ENCODE data around the gene SLC9A8. TPM values are rescaled to one million over a fixed set of nuclear protein-coding genes. Genes with fewer than 3 reads are reported as not detected.

The SLC9A8 gene
- total RNA-seq, 2 experiments from 2014 or later = 9.4 to 11.3 TPM

GRCh38 chr20:49833483-49833882 is 20.9 kb downstream of the SLC9A8 start:
- ChIA-PET CTCF (interaction anchor here (1.2 to 1.7 kb wide), 3 partner anchors 11 to 225 kb away, joined by 3 to 9 read pairs (median 4); no protein-coding TSS in a partner anchor), POLR2A (no interaction called here)
- H3K4me3 Mint-ChIP-seq = no peak overlapping the region
- peaks cover 19% of the 10 kb centered on the region for H3K36me3 Mint-ChIP-seq (ENCODE audit: low read depth)
- no peak for ATAC-seq
- H3K4me1 Mint-ChIP-seq (ENCODE audit: low read depth) = no peaks in the 10 kb centered on the region
- no peak overlapping the region for H3K27ac Mint-ChIP-seq
- H3K27me3 Mint-ChIP-seq = no peaks in the 10 kb centered on the region
- intact Hi-C loops (cut with micrococcal nuclease) = no loop called here
- TF ChIP-seq CTCF (IDR thresholded peaks at IDR 0.05) = no peak
- no peak for DNase-seq
- H3K9me3 Mint-ChIP-seq = no peaks in the 10 kb centered on the region

GRCh38 chr20:49835031-49835430 is 22.4 kb downstream of the SLC9A8 start:
- ATAC-seq (no peak), DNase-seq (no peak)
- CTCF ChIA-PET = interaction anchor here (1.1 kb wide), 1 partner anchor 11 kb away, joined by 3 read pairs; no protein-coding TSS in a partner anchor
- no peaks in the 10 kb centered on the region for H3K27me3 Mint-ChIP-seq
- TF ChIP-seq CTCF (IDR thresholded peaks at IDR 0.05) = no peak
- intact Hi-C loops (cut with micrococcal nuclease) = no loop called here
- H3K36me3 Mint-ChIP-seq (ENCODE audit: low read depth) = peaks cover 17% of the 10 kb centered on the region
- no peaks in the 10 kb centered on the region for H3K9me3 Mint-ChIP-seq
- no peak overlapping the region for H3K4me3 Mint-ChIP-seq
- H3K4me1 Mint-ChIP-seq (ENCODE audit: low read depth) = no peaks in the 10 kb centered on the region
- POLR2A ChIA-PET = no interaction called here
- H3K27ac Mint-ChIP-seq = no peak overlapping the region

- H3K4me3 Mint-ChIP-seq = no peak overlapping the region
- H3K27me3 Mint-ChIP-seq = no peaks in the 10 kb centered on the region
- intact Hi-C loops (cut with micrococcal nuclease) = no loop called here
- no peak overlapping the region for H3K27ac Mint-ChIP-seq
- no peak for TF ChIP-seq CTCF (IDR thresholded peaks at IDR 0.05)
- H3K9me3 Mint-ChIP-seq = no peaks in the 10 kb centered on the region
- ChIA-PET POLR2A (interaction anchor here (1.0 kb wide), 1 partner anchor 18 kb away, joined by 3 read pairs; no protein-coding TSS in a partner anchor), CTCF (interaction anchor here (0.6 to 1.6 kb wide), 6 partner anchors 8 to 196 kb away, joined by 3 to 5 read pairs (median 3); no protein-coding TSS in a partner anchor)
- DNase-seq (no peak), ATAC-seq (no peak)
- H3K4me1 Mint-ChIP-seq (ENCODE audit: low read depth) = no peaks in the 10 kb centered on the region
- peaks cover 19% of the 10 kb centered on the region for H3K36me3 Mint-ChIP-seq (ENCODE audit: low read depth)
Measured at GRCh38 chr20:49838546-49838945, 25.9 kb downstream of the SLC9A8 start.

- DNase-seq (no peak), ATAC-seq (no peak)
- H3K9me3 Mint-ChIP-seq = no peaks in the 10 kb centered on the region
- H3K27ac Mint-ChIP-seq = no peak overlapping the region
- intact Hi-C loops (cut with micrococcal nuclease) = no loop called here
- no peak overlapping the region for H3K4me3 Mint-ChIP-seq
- peaks cover 11% of the 10 kb centered on the region for H3K36me3 Mint-ChIP-seq (ENCODE audit: low read depth)
- ChIA-PET POLR2A (no interaction called here), CTCF (interaction anchor here (1.5 kb wide), 2 partner anchors 229 to 301 kb away, joined by 3 to 5 read pairs; no protein-coding TSS in a partner anchor)
- H3K27me3 Mint-ChIP-seq = no peaks in the 10 kb centered on the region
- H3K4me1 Mint-ChIP-seq (ENCODE audit: low read depth) = no peaks in the 10 kb centered on the region
- no peak for TF ChIP-seq CTCF (IDR thresholded peaks at IDR 0.05)
Measured at GRCh38 chr20:49843139-49843538, 30.5 kb downstream of the SLC9A8 start.

- no peaks in the 10 kb centered on the region for H3K4me1 Mint-ChIP-seq (ENCODE audit: low read depth)
- no peak for ATAC-seq
- POLR2A ChIA-PET = no interaction called here
- H3K9me3 Mint-ChIP-seq = no peaks in the 10 kb centered on the region
- intact Hi-C loops (cut with micrococcal nuclease) = loop anchor here (2.0 kb wide), 1 partner anchor 227 kb away; no protein-coding TSS in a partner anchor
- CTCF ChIA-PET = interaction anchor here (0.6 to 5.3 kb wide), 4 partner anchors 45 to 302 kb away, joined by 3 to 72 read pairs (median 4); no protein-coding TSS in a partner anchor
- TF ChIP-seq CTCF (IDR thresholded peaks at IDR 0.05) = no peak
- no peak overlapping the region for H3K27ac Mint-ChIP-seq
- H3K36me3 Mint-ChIP-seq (ENCODE audit: low read depth) = peaks cover 19% of the 10 kb centered on the region
- H3K27me3 Mint-ChIP-seq = no peaks in the 10 kb centered on the region
- H3K4me3 Mint-ChIP-seq = no peak overlapping the region
- no peak for DNase-seq
Measured at GRCh38 chr20:49843770-49844380, 31.2 kb downstream of the SLC9A8 start.

Data from activated CD8-positive, alpha-beta T cell treated with anti-CD3 and anti-CD28 coated beads for 36 hours (primary cell).